H1 (cell line): ENCODE results near the gene C16orf46. TPM values are rescaled to one million over a fixed set of nuclear protein-coding genes. Genes with fewer than 3 reads are reported as not detected.

Experiments
- CTCF ChIA-PET: fragments of 300-600 bp; sonication (Branson Sonifier 250); formaldehyde crosslinking; loops from one replicate; lab custom pipeline; 2021; ENCODE audit not compliant: partially characterized antibody; lab: Charles Lee
- POLR2A ChIA-PET: fragments of 300-600 bp; sonication (Branson Sonifier 250); formaldehyde crosslinking; loops from one replicate; lab custom pipeline; 2021; ENCODE audit warnings: inconsistent platforms; ENCODE audit not compliant: partially characterized antibody; lab: Charles Lee
- DNase-seq, 2 experiments: peaks; one replicate each; pipeline versions ENCODE4 v3.0.0 to v3.0.0-alpha.2; 2010 to 2022; ENCODE audit warnings: low spot score in 2 of 2, low read depth in 1 of 2, mixed read lengths in 1 of 2
- FAIRE-seq: peaks from 2 replicates; lab custom pipeline; 2011; peaks lifted over from hg19 to GRCh38; lab: Jason Lieb, UNC
- H2AFZ ChIP-seq: 2 replicates; pipeline ENCODE4 v1.8.1; 2012; ENCODE audit warnings: low read length, inconsistent platforms
- H2AK5ac ChIP-seq: 2 replicates; pipeline ENCODE4 v1.6.1; 2013; ENCODE audit warnings: low read depth, low read length
- H2BK120ac ChIP-seq: replicated peaks from 2 replicates; pipeline ENCODE3; 2013; ENCODE audit warnings: low read depth, low read length, inconsistent platforms
- H2BK12ac ChIP-seq: 2 replicates; pipeline ENCODE4 v1.6.1; 2013; ENCODE audit warnings: low read depth, low read length
- H2BK15ac ChIP-seq: 2 replicates; pipeline ENCODE4 v1.6.1; 2013; ENCODE audit warnings: low read length
- H2BK20ac ChIP-seq: 2 replicates; pipeline ENCODE4 v1.6.1; 2013; ENCODE audit warnings: low read length
- H2BK5ac ChIP-seq: 2 replicates; pipeline ENCODE4 v1.6.1; 2013; ENCODE audit warnings: low read depth, low read length
- H3K14ac ChIP-seq: 2 replicates; pipeline ENCODE4 v1.6.1; 2013; ENCODE audit warnings: inconsistent platforms; ENCODE audit not compliant: insufficient read length
- H3K18ac ChIP-seq: 2 replicates; pipeline ENCODE4 v1.6.1; 2013; ENCODE audit warnings: low read length; ENCODE audit errors: extremely low read depth
- H3K23ac ChIP-seq: 2 replicates; pipeline ENCODE4 v1.6.1; 2013; ENCODE audit warnings: inconsistent platforms; ENCODE audit not compliant: insufficient read length
- H3K23me2 ChIP-seq: 2 replicates; pipeline ENCODE4 v1.6.1; 2013; ENCODE audit warnings: low read depth, low read length
- H3K27ac ChIP-seq: 2 replicates; pipeline ENCODE4 v1.6.1; 2011; ENCODE audit warnings: low read depth, low read length, inconsistent platforms
- H3K27me3 ChIP-seq, 4 experiments: replicated peaks in 1 of 4; 1 replicate in 1 of 4; 2 replicates in 3 of 4; pipeline versions ENCODE4 v1.6.1 to v1.8.1; 2011 to 2013; ENCODE audit warnings: low read length in 3 of 4, mild to moderate bottlenecking in 3 of 4, inconsistent platforms in 2 of 4, mixed read lengths in 2 of 4, moderate library complexity in 1 of 4; ENCODE audit not compliant: control insufficient read depth in 3 of 4, insufficient read depth in 3 of 4; ENCODE audit errors: extremely low read depth in 1 of 4
- H3K36me3 ChIP-seq, 4 experiments: 2 replicates each; pipeline versions ENCODE4 v1.6.1 to v1.8.1; 2011 to 2013; ENCODE audit warnings: mild to moderate bottlenecking in 4 of 4, low read length in 3 of 4, moderate library complexity in 2 of 4, control low read depth in 1 of 4, inconsistent platforms in 1 of 4; ENCODE audit not compliant: insufficient read depth in 4 of 4, control insufficient read depth in 2 of 4
- H3K4ac ChIP-seq: replicated peaks from 2 replicates; pipeline ENCODE3; 2013; ENCODE audit warnings: low read length, low read depth, mixed read lengths, inconsistent platforms; ENCODE audit not compliant: insufficient read length
- H3K4me1 ChIP-seq, 4 experiments: replicated peaks in 1 of 4; 1 replicate in 1 of 4; 2 replicates in 3 of 4; pipeline versions ENCODE4 v1.6.1 to v1.8.1; 2011 to 2013; ENCODE audit warnings: low read length in 3 of 4, inconsistent platforms in 2 of 4, mixed read lengths in 1 of 4; ENCODE audit not compliant: insufficient read depth in 4 of 4, control insufficient read depth in 3 of 4
- H3K4me2 ChIP-seq, 2 experiments: 2 replicates each; pipeline versions ENCODE4 v1.6.1 to v1.8.1; 2011 to 2013; ENCODE audit warnings: low read depth in 2 of 2, low read length in 2 of 2, control low read depth in 1 of 2, inconsistent platforms in 1 of 2, mild to moderate bottlenecking in 1 of 2; ENCODE audit not compliant: insufficient read depth in 1 of 2
- H3K4me3 ChIP-seq, 4 experiments: fragments of 200-600, 300-600 bp in 1 of 4; sonication (generic), shearing (Covaris generic), sonication (Bioruptor Twin) in 1 of 4; 2 replicates each; pipeline versions ENCODE4 v1.5.1 to v1.8.1; 2011 to 2016; ENCODE audit warnings: low read length in 4 of 4, low read depth in 3 of 4, control low read depth in 2 of 4, inconsistent platforms in 2 of 4, mild to moderate bottlenecking in 2 of 4, mixed read lengths in 1 of 4, moderate library complexity in 1 of 4; ENCODE audit not compliant: insufficient read depth in 2 of 4; ENCODE audit errors: extremely low read depth in 1 of 4
- H3K56ac ChIP-seq: replicated peaks from 2 replicates; pipeline ENCODE3; 2013; ENCODE audit warnings: low read depth, mild to moderate bottlenecking, mixed read lengths, low read length, inconsistent platforms; ENCODE audit not compliant: insufficient read length
- H3K79me1 ChIP-seq: 2 replicates; pipeline ENCODE4 v1.6.1; 2013; ENCODE audit warnings: low read depth, low read length, control low read depth
- H3K79me2 ChIP-seq, 2 experiments: 2 replicates each; pipeline versions ENCODE4 v1.6.1 to v1.8.1; 2012 to 2013; ENCODE audit warnings: low read length in 2 of 2, mild to moderate bottlenecking in 2 of 2, inconsistent platforms in 1 of 2; ENCODE audit not compliant: insufficient read depth in 2 of 2, control insufficient read depth in 1 of 2
- H3K9ac ChIP-seq, 4 experiments: replicated peaks in 1 of 4; 1 replicate in 1 of 4; 2 replicates in 3 of 4; pipeline versions ENCODE4 v1.6.1 to v1.8.1; 2011 to 2013; ENCODE audit warnings: low read depth in 3 of 4, low read length in 3 of 4, control low read depth in 2 of 4, mild to moderate bottlenecking in 2 of 4, moderate library complexity in 2 of 4, inconsistent platforms in 1 of 4; ENCODE audit errors: extremely low read depth in 1 of 4
- H3K9me3 ChIP-seq, 2 experiments: 2 replicates each; pipeline versions ENCODE4 v1.6.1 to v1.8.1; 2012 to 2013; ENCODE audit warnings: mild to moderate bottlenecking in 2 of 2, moderate library complexity in 2 of 2, control low read depth in 1 of 2, inconsistent platforms in 1 of 2, low read depth in 1 of 2, low read length in 1 of 2, mixed read lengths in 1 of 2; ENCODE audit not compliant: insufficient read depth in 2 of 2
- H4K20me1 ChIP-seq, 2 experiments: replicated peaks in 1 of 2; 2 replicates each; pipeline versions ENCODE3 to v1.8.1; 2011 to 2013; ENCODE audit warnings: inconsistent platforms in 2 of 2, low read length in 2 of 2, mild to moderate bottlenecking in 1 of 2; ENCODE audit not compliant: insufficient read depth in 2 of 2, control insufficient read depth in 1 of 2
- H4K5ac ChIP-seq: 2 replicates; pipeline ENCODE4 v1.6.1; 2013; ENCODE audit warnings: low read length, low read depth, mixed read lengths, inconsistent platforms; ENCODE audit not compliant: insufficient read length
- H4K8ac ChIP-seq: 2 replicates; pipeline ENCODE4 v1.8.0; 2013; ENCODE audit warnings: mild to moderate bottlenecking, moderate library complexity, low read length, inconsistent platforms; ENCODE audit not compliant: insufficient read depth; ENCODE audit errors: extremely low read depth
- H4K91ac ChIP-seq: replicated peaks from 2 replicates; pipeline ENCODE3; 2013; ENCODE audit warnings: low read length, mixed read lengths, inconsistent platforms; ENCODE audit not compliant: insufficient read length
- ASH2L ChIP-seq: fragments of 200-600, 300-600 bp; sonication (generic); IDR thresholded peaks from one replicate; pipeline ENCODE4 v1.7.1; 2017; ENCODE audit warnings: low read length
- GABPA ChIP-seq: IDR thresholded peaks from 2 replicates; pipeline ENCODE4 v1.6.1; 2011; ENCODE audit warnings: mild to moderate bottlenecking, low read length, moderate library complexity, borderline replicate concordance; ENCODE audit not compliant: insufficient read depth
- KDM5A ChIP-seq: fragments of 200-600 bp; IDR thresholded peaks from 2 replicates; pipeline ENCODE4 v1.7.1; 2012; ENCODE audit warnings: mild to moderate bottlenecking, low read length, inconsistent platforms, mixed read lengths
- MAFK ChIP-seq: IDR thresholded peaks from 2 replicates; pipeline ENCODE4 v1.6.1; 2012; ENCODE audit warnings: low read depth, mild to moderate bottlenecking, improper control_type of control experiment, low read length
- POLR2AphosphoS5 ChIP-seq: IDR thresholded peaks from 2 replicates; pipeline ENCODE4 v1.6.1; 2011; ENCODE audit warnings: low read depth, low read length
- RBBP5 ChIP-seq: IDR thresholded peaks from 2 replicates; pipeline ENCODE4 v1.7.1; 2012; ENCODE audit warnings: low read depth, mild to moderate bottlenecking, inconsistent platforms, low read length, moderate library complexity, borderline replicate concordance
- SP1 ChIP-seq: IDR thresholded peaks from 2 replicates; pipeline ENCODE4 v1.6.1; 2011; ENCODE audit warnings: low read depth, low read length
- TCF12 ChIP-seq: IDR thresholded peaks from 2 replicates; pipeline ENCODE4 v1.6.1; 2011; ENCODE audit warnings: low read depth, mild to moderate bottlenecking, low read length
- ZNF274 ChIP-seq: IDR thresholded peaks from 2 replicates; pipeline ENCODE4 v1.7.0; 2012; ENCODE audit warnings: low read length, borderline replicate concordance; ENCODE audit errors: extremely low read depth
- WGBS, 2 experiments: shearing (Covaris generic) in 1 of 2; methylation state at CpG; one replicate each; pipeline versions ENCODE4 v1.1.6 to v1.1.7; 2013 to 2015; ENCODE audit warnings: low lambda C conversion rate in 2 of 2, mixed read lengths in 2 of 2, inconsistent platforms in 1 of 2, low coverage in 1 of 2, missing lambda C conversion rate in 1 of 2; ENCODE audit not compliant: insufficient replicate concordance in 2 of 2, insufficient coverage in 1 of 2, insufficient read length in 1 of 2; ENCODE audit errors: extremely low coverage in 1 of 2, missing lambda C conversion rate in 1 of 2; 5-methylcytosine and 5-hydroxymethylcytosine counted together
- polyA plus RNA-seq, 7 experiments: library from polyadenylated mRNA; depleted of rRNA in 3 of 7; stranded (reverse) in 5 of 7; unstranded in 2 of 7; fragments of >200 nt in 5 of 7; fragments of 200-250 nt in 2 of 7; gene quantifications; 1 replicate in 5 of 7; 2 replicates in 1 of 7; 4 replicates in 1 of 7; pipeline versions ENCODE4 v1.2.1 to v1.2.3, GENCODE V29; 2011 to 2013; ENCODE audit warnings: missing spikeins in 2 of 7, mixed read lengths in 2 of 7
- total RNA-seq: library from RNA; stranded (reverse); fragmentation: NEBNext Ultra II Directional; extraction: Animal tissue kit (Norgen Biotek cat#: 25700); gene quantifications from 2 replicates; pipeline ENCODE4 v1.2.1, GENCODE V29; 2021
- TF ChIP-seq, protein P1 (sequence below): IDR thresholded peaks from 2 replicates; pipeline ENCODE4 v1.6.1; 2012; ENCODE audit warnings: inconsistent platforms
- TF ChIP-seq, protein P2 (sequence below): IDR thresholded peaks from 2 replicates; pipeline ENCODE4 v1.6.1; 2011; ENCODE audit warnings: low read length, improper control_type of control experiment

C16orf46 gene
- total and polyA plus RNA-seq, 2 of the 8 experiments (the other 6 are each of a cell fraction or from before 2014, with no cell fraction given), result 0.48 to 0.60 TPM

DNA sequence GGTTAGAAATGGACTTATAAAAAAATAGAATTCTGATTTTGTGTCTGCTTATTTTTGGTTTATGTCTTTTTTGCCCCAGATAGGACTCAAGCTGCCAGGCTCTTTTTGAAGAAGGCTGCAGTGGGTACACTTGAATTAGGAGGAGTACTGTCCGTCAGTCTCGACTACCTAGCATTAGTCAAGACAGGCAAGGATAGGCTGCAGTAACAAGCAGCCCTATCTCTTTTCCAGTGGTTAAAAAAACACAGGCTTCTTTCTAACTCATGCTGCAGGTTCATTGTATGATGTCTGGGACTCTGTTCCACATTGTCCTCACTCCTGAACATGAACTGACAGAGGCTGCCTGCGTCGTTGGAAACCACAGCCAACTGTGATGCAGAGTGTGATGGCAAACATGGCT lies 8.0 kb downstream of the C16orf46 start:
- FAIRE-seq, result no peak

More for the DNA sequence above, 8.0 kb downstream of the C16orf46 start:
- no peak for DNase-seq
- H2AFZ ChIP-seq, result no peak overlapping the region
- no peak overlapping the region for H2BK120ac ChIP-seq
- H2BK5ac ChIP-seq, result no peak overlapping the region
- H3K9ac ChIP-seq, result no peak overlapping the region
- H3K4me3 ChIP-seq, result no peak overlapping the region
- H4K20me1 ChIP-seq, result no peaks in the 10 kb centered on the region
- no peaks in the 10 kb centered on the region for H3K36me3 ChIP-seq
- no peaks in the 10 kb centered on the region for H3K9me3 ChIP-seq
- no peak overlapping the region for H2BK12ac ChIP-seq
- no peak overlapping the region for H3K18ac ChIP-seq
- H3K4ac ChIP-seq, result no peak overlapping the region
- H4K5ac ChIP-seq, result no peak overlapping the region
- H3K79me2 ChIP-seq, result no peaks in the 10 kb centered on the region
- no peak overlapping the region for H4K8ac ChIP-seq
- no peaks in the 10 kb centered on the region for H3K79me1 ChIP-seq
- H2BK20ac ChIP-seq, result no peak overlapping the region
- no peak overlapping the region for H2AK5ac ChIP-seq
- ChIA-PET CTCF (no interaction called here), POLR2A (interaction anchor here (1.1 kb wide), 1 partner anchor 7 kb away, joined by 3 read pairs; no protein-coding TSS in a partner anchor)
- no peak overlapping the region for H2BK15ac ChIP-seq
- no peak overlapping the region for H3K14ac ChIP-seq
- 91% methylated on average over 4 of the region's 4 CpGs; no CpG with 5 or more reads in 1 of the 2 experiments for WGBS, 2 experiments
- no peak overlapping the region for H3K23ac ChIP-seq
- H3K56ac ChIP-seq, result no peak overlapping the region
- no peaks in the 10 kb centered on the region for H3K23me2 ChIP-seq
- peaks cover 0 to 2% (median 0%) of the 10 kb centered on the region in 4 experiments; a peak in 3 of 7 replicates for H3K4me1 ChIP-seq
- TF ChIP-seq POLR2AphosphoS5 (no peak), KDM5A (no peak), MAFK (no peak), RBBP5 (no peak), SP1 (no peak), ZNF274 (no peak), TCF12 (no peak), GABPA (no peak), ASH2L (no peak)
- TF ChIP-seq, protein P1, sequence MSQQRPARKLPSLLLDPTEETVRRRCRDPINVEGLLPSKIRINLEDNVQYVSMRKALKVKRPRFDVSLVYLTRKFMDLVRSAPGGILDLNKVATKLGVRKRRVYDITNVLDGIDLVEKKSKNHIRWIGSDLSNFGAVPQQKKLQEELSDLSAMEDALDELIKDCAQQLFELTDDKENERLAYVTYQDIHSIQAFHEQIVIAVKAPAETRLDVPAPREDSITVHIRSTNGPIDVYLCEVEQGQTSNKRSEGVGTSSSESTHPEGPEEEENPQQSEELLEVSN, result no peak
- TF ChIP-seq, protein P2, sequence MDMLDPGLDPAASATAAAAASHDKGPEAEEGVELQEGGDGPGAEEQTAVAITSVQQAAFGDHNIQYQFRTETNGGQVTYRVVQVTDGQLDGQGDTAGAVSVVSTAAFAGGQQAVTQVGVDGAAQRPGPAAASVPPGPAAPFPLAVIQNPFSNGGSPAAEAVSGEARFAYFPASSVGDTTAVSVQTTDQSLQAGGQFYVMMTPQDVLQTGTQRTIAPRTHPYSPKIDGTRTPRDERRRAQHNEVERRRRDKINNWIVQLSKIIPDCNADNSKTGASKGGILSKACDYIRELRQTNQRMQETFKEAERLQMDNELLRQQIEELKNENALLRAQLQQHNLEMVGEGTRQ, result no peak
- no peak overlapping the region for H4K91ac ChIP-seq
- H3K4me2 ChIP-seq, result no peak overlapping the region
- H3K27ac ChIP-seq, result no peak overlapping the region
- no peaks in the 10 kb centered on the region for H3K27me3 ChIP-seq
